Thyroid gland (tissue), 4 donors: ENCODE results near the gene SAMHD1. TPM values are rescaled to one million over a fixed set of nuclear protein-coding genes. Genes with fewer than 3 reads are reported as not detected.
A peak's percentile ranks its signal among the peaks of the same experiment; 100 is the strongest.
"Not testable (repeated sequence)": the region's sequence is repeated elsewhere in the genome, so short reads cannot be mapped to it uniquely, and the experiment has no call there.

ENCODE experiments used
- DNase-seq, 2 donors: peaks; one replicate each; pipeline ENCODE4 v3.0.0-alpha.2; 2019
- H3K27ac ChIP-seq, 3 donors: fragments of 200-600 bp; sonication (generic); 1 replicate in 2 of 3; 2 replicates in 1 of 3; pipeline ENCODE4 v1.5.1; 2016 to 2019; ENCODE audit warnings: mild to moderate bottlenecking in 1 of 3, moderate library complexity in 1 of 3
- H3K27me3 ChIP-seq: fragments of 200-600 bp; sonication (generic); one replicate; pipeline ENCODE4 v1.5.1; 2019
- H3K36me3 ChIP-seq, 2 donors: fragments of 200-600 bp; sonication (generic); one replicate each; pipeline ENCODE4 v1.5.1; 2016 to 2019
- H3K4me1 ChIP-seq, 2 donors: fragments of 200-600 bp; sonication (generic); one replicate each; pipeline ENCODE4 v1.5.1; 2017 to 2019
- H3K4me3 ChIP-seq, 3 donors: fragments of 200-600 bp; sonication (generic); replicated peaks in 1 of 3; 1 replicate in 2 of 3; 2 replicates in 1 of 3; pipeline ENCODE4 v1.5.1; 2016; ENCODE audit warnings: mild to moderate bottlenecking in 1 of 3
- H3K9me3 ChIP-seq: fragments of 200-600 bp; sonication (generic); one replicate; pipeline ENCODE4 v1.5.1; 2017
- CTCF ChIP-seq, 6 experiments: fragments of 200-600 bp in 3 of 6; fragments of 450-650 bp in 3 of 6; sonication (generic) in 3 of 6; IDR thresholded peaks; one replicate each; pipeline ENCODE4 v1.5.1; 2016 to 2019; ENCODE audit warnings: antibody characterized with exemption in 6 of 6, mild to moderate bottlenecking in 2 of 6, inconsistent platforms in 1 of 6, moderate library complexity in 1 of 6
- POLR2A ChIP-seq, 2 donors: fragments of 450-650 bp; IDR thresholded peaks; one replicate each; pipeline ENCODE4 v1.6.1; 2017; ENCODE audit warnings: antibody characterized with exemption in 2 of 2, mild to moderate bottlenecking in 2 of 2, moderate library complexity in 1 of 2
- WGBS, 2 donors: methylation state at CpG; one replicate each; pipeline ENCODE4 v1.1.5; 2017; 5-methylcytosine and 5-hydroxymethylcytosine counted together
- intact Hi-C: fragments of 100-400 bp; cut with DNase I; formaldehyde crosslinking; loops from one replicate; pipeline ENCODE4 v1.15.1; 2023
- total RNA-seq, 4 donors: library from RNA; depleted of rRNA; stranded (reverse); fragments of >200 nt; gene quantifications; one replicate each; pipeline ENCODE4 v1.2.3, GENCODE V29; 2016

The SAMHD1 gene
- total RNA-seq, result 100 to 1,000 TPM in 2 of 4 donors, 10 to 100 TPM in 2; 60.6 to 227 (median 112) TPM

GRCh38 chr20:36951198-36951978 is at the start of gene SAMHD1:
Gene SAMHD1, minus strand, starts transcription at chr20:36951708. Its CDS starts 65 bp downstream, at chr20:36951643.
- TF ChIP-seq CTCF (IDR thresholded peaks at IDR 0.05), result peak in 3 of 6 experiments; percentile 20 to 31 (median 20)
- peak; percentile 68 to 85 for TF ChIP-seq POLR2A (IDR thresholded peaks at IDR 0.05)
- Histone ChIP-seq H3K27me3 (no peaks in the 10 kb centered on the region), H3K4me3 (peak within 1 kb of the TSS; percentile 79 to 91 (median 86)), H3K4me1 (peaks cover 25 to 31% of the 10 kb centered on the region in 2 donors), H3K27ac (peak within 1 kb of the TSS; percentile 87 to 89 (median 88)), H3K9me3 (no peaks in the 10 kb centered on the region), H3K36me3 (no peaks in the 10 kb centered on the region)
- intact Hi-C loops, result no loop called here
- WGBS, 2 donors, result 0% methylated on average over 17 to 34 of the region's 66 CpGs
- peak; percentile 98 to 99 for DNase-seq

GRCh38 chr20:37000171-37000570 is 48.7 kb upstream of the SAMHD1 start:
- not testable (repeated sequence) for H3K27me3 ChIP-seq, H3K36me3 ChIP-seq, H3K27ac ChIP-seq, H3K9me3 ChIP-seq, H3K4me3 ChIP-seq, DNase-seq, H3K4me1 ChIP-seq
- intact Hi-C loops, result loop anchor here (10.0 kb wide), 1 partner anchor 195 kb away; no protein-coding TSS in a partner anchor
- no CpG with 5 or more reads among the region's 26 CpGs for WGBS, 2 donors

- TF ChIP-seq CTCF (IDR thresholded peaks at IDR 0.05), result no peak
- TF ChIP-seq POLR2A (IDR thresholded peaks at IDR 0.05), result no peak
- 89 to 92% methylated on average over 7 of the region's 7 CpGs for WGBS, 2 donors
- intact Hi-C loops, result no loop called here
These were observed 47.1 kb upstream of the SAMHD1 start for GRCh38 chr20:36998652-36999051.

GRCh38 chr20:36997121-36997520 is 45.6 kb upstream of the SAMHD1 start:
- H3K36me3 ChIP-seq, result no peaks in the 10 kb centered on the region
- intact Hi-C loops, result no loop called here
- no peak overlapping the region for H3K4me3 ChIP-seq
- 70 to 73% methylated on average over 1 of the region's 1 CpG for WGBS, 2 donors
- DNase-seq, result no peak
- no peaks in the 10 kb centered on the region for H3K27me3 ChIP-seq
- H3K9me3 ChIP-seq, result no peaks in the 10 kb centered on the region
- no peaks in the 10 kb centered on the region for H3K4me1 ChIP-seq
- no peak overlapping the region for H3K27ac ChIP-seq
- TF ChIP-seq CTCF (IDR thresholded peaks at IDR 0.05) (no peak), POLR2A (IDR thresholded peaks at IDR 0.05) (no peak)

More at GRCh38 chr20:36998652-36999051, 47.1 kb upstream of the SAMHD1 start:
- H3K27me3 ChIP-seq, result no peaks in the 10 kb centered on the region
- DNase-seq, result no peak
- H3K4me1 ChIP-seq, result no peaks in the 10 kb centered on the region
- no peaks in the 10 kb centered on the region for H3K9me3 ChIP-seq
- no peaks in the 10 kb centered on the region for H3K36me3 ChIP-seq
- H3K4me3 ChIP-seq, result no peak overlapping the region
- H3K27ac ChIP-seq, result no peak overlapping the region

GRCh38 chr20:36994221-36994620 is 42.7 kb upstream of the SAMHD1 start:
- H3K4me1 ChIP-seq, intact Hi-C loops, H3K4me3 ChIP-seq, H3K9me3 ChIP-seq, DNase-seq, H3K27me3 ChIP-seq, H3K36me3 ChIP-seq, H3K27ac ChIP-seq: not testable (repeated sequence)
- WGBS, 2 donors, result 94 to 100% methylated on average over 4 of the region's 4 CpGs

- H3K36me3 ChIP-seq, result no peaks in the 10 kb centered on the region
- intact Hi-C loops, result no loop called here
- DNase-seq, result no peak
- no peak overlapping the region for H3K4me3 ChIP-seq
- H3K4me1 ChIP-seq, result no peaks in the 10 kb centered on the region
- H3K9me3 ChIP-seq, result no peaks in the 10 kb centered on the region
- no peak for TF ChIP-seq POLR2A (IDR thresholded peaks at IDR 0.05)
- TF ChIP-seq CTCF (IDR thresholded peaks at IDR 0.05), result no peak
- no peaks in the 10 kb centered on the region for H3K27me3 ChIP-seq
- 96 to 97% methylated on average over 4 of the region's 4 CpGs for WGBS, 2 donors
- H3K27ac ChIP-seq, result no peak overlapping the region
These were observed 41.4 kb upstream of the SAMHD1 start for GRCh38 chr20:36992802-36993334.
